ENCODE results near the gene DTNA.

The DTNA gene

GRCh38 chr18:34936772-34937171 is 226.7 kb downstream of the DTNA start:
- DNase-seq (ENCODE audit: low spot score), result no peak

- DNase-seq (ENCODE audit: low spot score), result no peak
These were observed 228.0 kb downstream of the DTNA start for GRCh38 chr18:34938090-34938489.
